Endometrium (tissue), 2 donors: ENCODE measurements around the gene SORCS3.

ENCODE experiments used
- FAIRE-seq: peaks from 2 replicates; lab custom pipeline; 2012; peaks lifted over from hg19 to GRCh38; lab: Jason Lieb, UNC
- donor health status: control.
- donor health status: control.

The SORCS3 gene

GRCh38 chr10:104646146-104646545, 5.1 kb downstream of the SORCS3 start:
- FAIRE-seq = no peak

- no peak for FAIRE-seq
Measured at GRCh38 chr10:104648421-104648820, 7.3 kb downstream of the SORCS3 start.

GRCh38 chr10:104650072-104650471, 9.0 kb downstream of the SORCS3 start:
- no peak for FAIRE-seq

GRCh38 chr10:104650635-104651331, 9.7 kb downstream of the SORCS3 start:
- no peak for FAIRE-seq

- no peak for FAIRE-seq
Measured at GRCh38 chr10:104657036-104657435, 15.9 kb downstream of the SORCS3 start.

- no peak for FAIRE-seq
Measured at GRCh38 chr10:104657457-104657856, 16.4 kb downstream of the SORCS3 start.

- no peak for FAIRE-seq
Measured at GRCh38 chr10:104658067-104658466, 17.0 kb downstream of the SORCS3 start.

GRCh38 chr10:104659809-104660208, 18.7 kb downstream of the SORCS3 start:
- no peak for FAIRE-seq

- no peak for FAIRE-seq
Measured at GRCh38 chr10:104663076-104663475, 22.0 kb downstream of the SORCS3 start.

- FAIRE-seq = no peak
Measured at GRCh38 chr10:104663563-104663962, 22.5 kb downstream of the SORCS3 start.

GRCh38 chr10:104664205-104664604, 23.1 kb downstream of the SORCS3 start:
- FAIRE-seq = no peak

- no peak for FAIRE-seq
Measured at GRCh38 chr10:104665174-104665573, 24.1 kb downstream of the SORCS3 start.

GRCh38 chr10:104666106-104666505, 25.0 kb downstream of the SORCS3 start:
- FAIRE-seq = no peak

- no peak for FAIRE-seq
Measured at GRCh38 chr10:104676874-104677273, 35.8 kb downstream of the SORCS3 start.

- FAIRE-seq = no peak
Measured at GRCh38 chr10:104678658-104679057, 37.6 kb downstream of the SORCS3 start.

- FAIRE-seq = no peak
Measured at GRCh38 chr10:104680467-104681401, 39.6 kb downstream of the SORCS3 start.

GRCh38 chr10:104681485-104681884, 40.4 kb downstream of the SORCS3 start:
- no peak for FAIRE-seq

- FAIRE-seq = no peak
Measured at GRCh38 chr10:104683567-104683966, 42.5 kb downstream of the SORCS3 start.

- no peak for FAIRE-seq
Measured at GRCh38 chr10:104686829-104687228, 45.7 kb downstream of the SORCS3 start.

- FAIRE-seq = no peak
Measured at GRCh38 chr10:104688251-104689042, 47.4 kb downstream of the SORCS3 start.

GRCh38 chr10:104689105-104689504, 48.0 kb downstream of the SORCS3 start:
- no peak for FAIRE-seq

- no peak for FAIRE-seq
Measured at GRCh38 chr10:104689547-104689946, 48.5 kb downstream of the SORCS3 start.

GRCh38 chr10:104690101-104690500, 49.0 kb downstream of the SORCS3 start:
- no peak for FAIRE-seq
